PC-3 (cell line): Measurements from ENCODE around the gene SENP6.

ENCODE experiments used
- CTCF ChIP-seq: fragments of 300-600 bp; sonication (generic); conservative IDR thresholded peaks from 2 replicates; pipeline ENCODE4 v1.5.1; 2017; ENCODE audit warnings: antibody characterized with exemption, low read depth, mild to moderate bottlenecking, low read length
- EZH2 ChIP-seq: fragments of 300-600 bp; sonication (generic); IDR thresholded peaks from one replicate; pipeline ENCODE4 v1.6.1; 2017; ENCODE audit warnings: antibody characterized with exemption, mild to moderate bottlenecking, low read length; ENCODE audit not compliant: unreplicated experiment

GRCh38 chr6:75751443-75751842, 149.8 kb downstream of the SENP6 start:
- TF ChIP-seq CTCF (no peak), EZH2 (no peak)
